ENCODE data around the gene ZNF511. TPM values are rescaled to one million over a fixed set of nuclear protein-coding genes. Genes with fewer than 3 reads are reported as not detected.
A peak's percentile ranks its signal among the peaks of the same experiment; 100 is the strongest.

The ZNF511 gene
- total and polyA plus RNA-seq, 9 of the 15 experiments (the other 6 are each of a cell fraction or from before 2014, with no cell fraction given), result 0.61 to 69.3 (median 40.1) TPM

GRCh38 chr10:133274751-133275683 is 33.7 kb upstream of the ZNF511 start (continued):
- TF ChIP-seq CUX1 (CRISPR knock-in tag; IDR thresholded peaks at IDR 0.05), result no peak
- TF ChIP-seq ZBTB12 (CRISPR knock-in tag; IDR thresholded peaks at IDR 0.05), result no peak
- TF ChIP-seq FOXA1 (IDR thresholded peaks at IDR 0.05; ENCODE audit: borderline replicate concordance), result no peak
- TF ChIP-seq CXXC5 (CRISPR knock-in tag; IDR thresholded peaks at IDR 0.05), result 0 out of 2 replicates have a peak, but pooled peaks have one; percentile 26
- 0 out of 2 replicates have a peak, but pooled peaks have one; percentile 32 for TF ChIP-seq ARID4B (CRISPR knock-in tag; IDR thresholded peaks at IDR 0.05)
- TF ChIP-seq C11orf30 (IDR thresholded peaks at IDR 0.05; ENCODE audit: low read depth), result no peak
- no peak for TF ChIP-seq PCBP2 (IDR thresholded peaks at IDR 0.05; ENCODE audit: low read depth, low read length, poor library complexity, severe bottlenecking)
- no peak for TF ChIP-seq PATZ1 (CRISPR knock-in tag; IDR thresholded peaks at IDR 0.05; ENCODE audit: borderline replicate concordance)
- TF ChIP-seq ETV5 (CRISPR knock-in tag; IDR thresholded peaks at IDR 0.05; ENCODE audit: low read depth), result no peak
- no peak for TF ChIP-seq ZNF121 (CRISPR knock-in tag; conservative IDR thresholded peaks at IDR 0.05)
- no peak for TF ChIP-seq PHF21A (IDR thresholded peaks at IDR 0.05; ENCODE audit: borderline replicate concordance, low read depth)

Measured in K562 (cell line).